ENCODE results near the gene ATP6V1G2.

Gene ATP6V1G2

DNA sequence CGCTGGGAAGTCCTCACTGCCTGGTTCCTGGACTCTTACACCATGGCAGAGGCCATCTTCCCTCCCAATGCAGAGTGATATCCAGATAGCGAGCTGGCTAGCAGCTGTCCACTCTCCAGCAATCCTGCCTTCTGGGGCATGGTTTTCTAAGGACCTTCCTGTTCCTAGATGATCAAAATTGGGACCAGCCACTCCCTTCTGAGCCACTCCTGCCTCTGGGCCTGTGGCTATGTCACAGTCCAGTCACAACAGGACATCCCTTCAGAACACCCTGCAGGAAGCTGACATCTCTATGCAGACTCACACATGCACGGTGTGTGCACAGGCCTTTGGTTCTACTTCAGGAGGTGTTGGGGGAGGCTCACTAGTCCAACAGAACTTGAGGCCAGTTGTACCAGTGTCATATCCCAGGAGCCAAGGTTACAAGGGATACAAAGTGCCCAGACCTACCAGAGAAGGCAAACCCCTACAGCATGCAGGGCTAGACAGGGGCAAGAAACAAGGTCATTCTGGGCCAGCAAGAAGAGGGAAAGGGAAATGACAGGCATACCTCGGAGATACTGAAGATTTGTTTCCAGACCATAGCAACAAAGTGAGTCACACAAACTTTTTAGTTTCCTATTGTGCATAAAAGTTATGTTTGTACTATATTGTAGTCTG lies 20.3 kb downstream of the ATP6V1G2 start:
- TF ChIP-seq, protein P1, sequence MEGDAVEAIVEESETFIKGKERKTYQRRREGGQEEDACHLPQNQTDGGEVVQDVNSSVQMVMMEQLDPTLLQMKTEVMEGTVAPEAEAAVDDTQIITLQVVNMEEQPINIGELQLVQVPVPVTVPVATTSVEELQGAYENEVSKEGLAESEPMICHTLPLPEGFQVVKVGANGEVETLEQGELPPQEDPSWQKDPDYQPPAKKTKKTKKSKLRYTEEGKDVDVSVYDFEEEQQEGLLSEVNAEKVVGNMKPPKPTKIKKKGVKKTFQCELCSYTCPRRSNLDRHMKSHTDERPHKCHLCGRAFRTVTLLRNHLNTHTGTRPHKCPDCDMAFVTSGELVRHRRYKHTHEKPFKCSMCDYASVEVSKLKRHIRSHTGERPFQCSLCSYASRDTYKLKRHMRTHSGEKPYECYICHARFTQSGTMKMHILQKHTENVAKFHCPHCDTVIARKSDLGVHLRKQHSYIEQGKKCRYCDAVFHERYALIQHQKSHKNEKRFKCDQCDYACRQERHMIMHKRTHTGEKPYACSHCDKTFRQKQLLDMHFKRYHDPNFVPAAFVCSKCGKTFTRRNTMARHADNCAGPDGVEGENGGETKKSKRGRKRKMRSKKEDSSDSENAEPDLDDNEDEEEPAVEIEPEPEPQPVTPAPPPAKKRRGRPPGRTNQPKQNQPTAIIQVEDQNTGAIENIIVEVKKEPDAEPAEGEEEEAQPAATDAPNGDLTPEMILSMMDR (IDR thresholded peaks at IDR 0.05) = no peak

DNA sequence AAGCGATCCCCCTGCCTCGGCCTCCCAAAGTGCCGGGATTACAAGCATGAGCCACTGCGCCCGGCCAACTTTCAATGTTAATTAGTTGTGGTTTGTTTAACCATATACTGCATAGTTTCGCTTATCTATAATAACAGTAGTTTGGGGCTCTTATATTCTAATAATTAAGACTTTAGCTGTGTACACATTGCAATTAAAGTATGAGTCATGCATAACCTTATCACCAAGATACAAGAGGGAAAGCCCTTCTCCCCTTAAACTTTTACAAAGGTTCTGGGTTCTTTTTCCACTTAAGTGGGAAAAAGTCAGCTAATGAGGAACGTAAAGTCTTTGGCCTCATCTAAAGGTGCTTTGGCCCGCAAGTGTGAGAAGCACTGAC lies 20.9 kb downstream of the ATP6V1G2 start:
- TF ChIP-seq, protein P1 (IDR thresholded peaks at IDR 0.05) = no peak

DNA sequence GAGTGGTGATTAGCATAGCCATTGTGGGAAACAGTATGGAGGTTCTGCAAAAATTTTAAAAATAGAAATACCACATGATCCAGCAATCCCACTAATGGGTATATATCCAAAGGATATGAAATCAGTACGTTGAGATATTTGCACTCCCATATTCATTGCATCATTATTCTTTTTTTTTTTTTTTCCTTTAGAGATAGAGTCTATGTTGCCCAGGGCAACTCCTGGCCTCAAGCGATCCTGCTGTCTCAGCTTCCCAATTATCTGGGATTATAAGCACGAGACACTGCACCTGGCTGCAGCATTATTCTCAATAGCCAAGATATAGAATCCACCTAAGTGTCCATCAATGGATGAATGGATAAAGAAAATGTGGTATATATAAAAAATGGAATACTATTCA lies 24.6 kb downstream of the ATP6V1G2 start:
- TF ChIP-seq, protein P1 (IDR thresholded peaks at IDR 0.05) = no peak

GRCh38 chr6:31513456-31514165 lies 32.8 kb downstream of the ATP6V1G2 start:
- TF ChIP-seq, protein P1 (IDR thresholded peaks at IDR 0.05) = no peak

GRCh38 chr6:31510007-31510406 lies 36.4 kb downstream of the ATP6V1G2 start:
- TF ChIP-seq, protein P1 (IDR thresholded peaks at IDR 0.05) = no peak

DNA sequence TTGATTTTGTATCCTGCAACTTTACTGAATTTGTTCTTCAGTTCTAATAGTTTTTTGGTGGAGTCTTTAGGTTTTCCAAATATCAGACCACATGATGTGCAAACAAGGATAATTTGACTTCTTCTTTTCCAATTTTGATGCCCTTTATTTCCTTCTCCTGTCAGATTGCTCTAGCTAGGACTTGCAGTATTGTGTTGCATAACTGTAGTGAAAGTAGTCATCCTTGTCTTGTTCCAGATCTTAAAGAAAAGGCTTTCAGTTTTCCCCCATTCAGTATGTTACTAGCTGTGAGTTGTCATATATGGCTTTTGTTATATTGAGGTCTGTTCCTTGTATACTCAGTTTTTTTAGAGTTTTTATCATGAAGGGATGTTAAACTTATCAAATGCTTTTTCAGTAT lies 43.8 kb downstream of the ATP6V1G2 start:
- TF ChIP-seq, protein P1 (IDR thresholded peaks at IDR 0.05) = no peak

DNA sequence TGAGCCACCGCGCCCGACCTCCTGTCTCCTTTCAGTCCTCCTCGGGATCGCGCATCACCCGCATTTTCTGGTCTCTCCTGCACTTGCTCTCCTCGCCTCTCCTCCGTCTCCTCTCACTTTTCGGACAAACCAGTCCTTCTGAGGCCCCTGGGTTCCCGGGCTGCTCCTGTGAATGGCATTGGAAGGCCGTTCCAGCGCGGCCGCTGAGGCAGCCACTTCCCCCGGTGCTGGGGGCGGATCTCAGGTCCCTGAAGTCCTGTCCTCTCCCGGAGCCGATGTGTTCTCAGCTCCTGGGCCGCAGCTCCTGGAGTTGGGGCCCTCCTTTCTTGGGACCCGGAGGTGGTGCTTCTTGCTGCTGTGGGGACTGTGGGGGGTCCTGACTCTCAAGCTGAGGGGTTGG lies 47.7 kb downstream of the ATP6V1G2 start:
- TF ChIP-seq, protein P1 (IDR thresholded peaks at IDR 0.05) = no peak
